Muscle of arm (tissue), 12 donors: ENCODE results near the gene TAS1R1. TPM values are rescaled to one million over a fixed set of nuclear protein-coding genes. Genes with fewer than 3 reads are reported as not detected.

Source experiments
- polyA plus RNA-seq, 12 donors: library from polyadenylated mRNA; unstranded; fragments of 120-200 nt; gene quantifications; one replicate each; pipeline ENCODE4 v1.2.1, GENCODE V29; 2013; ENCODE audit not compliant: insufficient read length in 12 of 12

TAS1R1 gene
- polyA plus RNA-seq, 12 donors = 3.3 to 7.0 (median 6.2) TPM; not detected in 2

Other genes with a start within 250 kb of the TAS1R1 start
- gene ACOT7, start 161.5 kb upstream of the TAS1R1 start, polyA plus RNA-seq = 10 to 100 TPM in 11 of 12 donors, not detected in 1; 12.8 to 21.3 (median 15.5) TPM
- gene HES2, start 135.4 kb upstream of the TAS1R1 start, polyA plus RNA-seq = 1 to 10 TPM in 2 of 12 donors, under 1 TPM in 5, not detected in 5; 0.08 to 5.2 (median 0.17) TPM
- 10 to 100 TPM in 1 of 12 donors, 1 to 10 TPM in 9, under 1 TPM in 1, not detected in 1; 0.76 to 46.7 (median 1.4) TPM for gene ESPN, start 130.5 kb upstream of the TAS1R1 start, polyA plus RNA-seq
- gene TNFRSF25, start 89.1 kb upstream of the TAS1R1 start, polyA plus RNA-seq = 10 to 100 TPM in 4 of 12 donors, 1 to 10 TPM in 7, not detected in 1; 4.6 to 57.6 (median 8.7) TPM
- gene PLEKHG5, start 63.6 kb upstream of the TAS1R1 start, polyA plus RNA-seq = 10 to 100 TPM in 5 of 12 donors, 1 to 10 TPM in 6, not detected in 1; 6.5 to 32.0 (median 9.8) TPM
- gene NOL9, start 794 bp upstream of the TAS1R1 start, polyA plus RNA-seq = 10 to 100 TPM in 11 of 12 donors, not detected in 1; 11.6 to 26.6 (median 17.1) TPM
- 10 to 100 TPM in 11 of 12 donors, not detected in 1; 12.0 to 31.4 (median 18.5) TPM for gene ZBTB48, start 24.7 kb downstream of the TAS1R1 start, polyA plus RNA-seq
- gene KLHL21, start 47.6 kb downstream of the TAS1R1 start, polyA plus RNA-seq = 10 to 100 TPM in 11 of 12 donors, not detected in 1; 15.8 to 55.5 (median 32.1) TPM
- 10 to 100 TPM in 11 of 12 donors, not detected in 1; 15.1 to 34.6 (median 18.7) TPM for gene PHF13, start 58.4 kb downstream of the TAS1R1 start, polyA plus RNA-seq
- gene THAP3, start 69.6 kb downstream of the TAS1R1 start, polyA plus RNA-seq = 10 to 100 TPM in 11 of 12 donors, not detected in 1; 14.1 to 20.4 (median 16.0) TPM
- gene DNAJC11, start 146.5 kb downstream of the TAS1R1 start, polyA plus RNA-seq = 10 to 100 TPM in 11 of 12 donors, not detected in 1; 26.9 to 43.3 (median 35.7) TPM
- gene CAMTA1, start 230.1 kb downstream of the TAS1R1 start, polyA plus RNA-seq = 10 to 100 TPM in 11 of 12 donors, not detected in 1; 24.2 to 51.1 (median 44.7) TPM